GM19238 (cell line): ENCODE results near the gene SKIC2.
"Not testable (repeated sequence)": the region's sequence is repeated elsewhere in the genome, so short reads cannot be mapped to it uniquely, and the experiment has no call there.

Experiments used
- DNase-seq: peaks from one replicate; pipeline ENCODE4 v3.0.0; 2011; ENCODE audit warnings: low spot score; ENCODE audit not compliant: insufficient read length

SKIC2 gene

DNA sequence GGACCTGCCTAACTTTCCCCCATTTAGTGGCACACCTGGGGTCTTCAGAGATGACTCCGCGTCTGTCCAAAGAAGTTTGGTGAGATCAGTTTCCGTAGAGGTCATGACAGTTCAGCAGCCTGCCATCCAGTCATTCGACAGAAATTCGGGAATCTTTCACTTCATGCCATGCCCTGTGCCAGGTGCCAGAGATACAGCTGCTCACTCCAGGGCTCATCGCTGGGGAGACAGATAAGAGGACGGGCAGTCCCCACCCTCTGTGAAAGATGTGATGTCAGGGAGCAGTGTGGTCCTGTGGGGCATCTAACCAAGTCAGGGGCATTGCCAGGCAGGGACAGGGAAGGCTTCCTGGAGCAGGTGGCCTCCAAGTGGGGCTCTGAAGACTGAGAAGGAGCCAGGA lies 44.3 kb downstream of the SKIC2 start:
- DNase-seq = not testable (repeated sequence)

DNA sequence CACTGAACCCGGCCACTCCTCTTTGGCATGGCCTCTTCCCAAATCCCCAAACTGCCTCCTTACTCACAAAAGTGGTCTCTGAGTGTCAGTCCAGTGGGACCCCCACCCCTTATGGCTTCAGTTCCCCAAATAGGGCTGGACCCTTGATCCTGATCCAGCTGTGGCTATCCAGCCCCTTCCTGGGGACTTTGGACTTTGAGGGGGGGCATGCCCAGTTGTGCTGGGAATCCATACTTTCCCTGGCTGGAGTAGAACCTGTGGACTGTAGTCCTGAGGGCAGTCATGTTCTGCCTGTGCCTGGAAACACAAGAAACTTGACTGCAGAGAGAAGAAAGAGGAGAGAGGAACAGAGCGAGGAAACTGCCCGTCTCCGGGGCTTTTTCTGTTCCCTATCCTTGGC lies 45.4 kb downstream of the SKIC2 start:
- DNase-seq = not testable (repeated sequence)

DNA sequence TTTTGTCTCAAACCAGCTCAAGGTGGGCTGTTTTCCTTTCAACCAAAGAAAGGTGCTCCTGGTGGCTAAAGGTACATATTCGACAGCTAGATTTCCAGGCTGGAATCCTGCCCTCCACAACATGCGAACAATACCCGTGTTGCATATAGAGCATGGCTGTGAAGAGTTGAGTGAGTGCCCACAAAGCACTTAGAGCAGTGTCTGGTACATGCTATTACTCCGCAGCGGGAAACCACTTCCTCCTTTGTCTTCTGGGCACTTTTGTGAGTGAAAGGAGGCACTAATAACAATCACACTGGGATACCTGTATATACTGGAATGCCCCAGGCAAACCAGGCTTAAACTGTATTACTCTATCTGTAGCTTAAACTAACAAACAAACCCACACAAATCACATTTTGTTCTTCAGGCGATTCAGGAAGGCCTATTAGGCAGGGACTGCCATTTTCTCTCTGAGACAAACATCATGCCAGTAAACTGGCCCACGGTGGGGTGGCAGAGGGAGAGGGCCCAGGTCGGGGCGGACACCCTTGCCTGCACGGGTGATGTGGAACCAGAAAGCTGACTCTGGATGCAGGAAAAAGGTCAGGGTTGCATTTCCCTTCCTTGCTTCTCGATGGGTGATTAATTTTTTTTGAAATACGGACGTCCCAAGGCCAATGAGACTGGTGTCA lies 46.0 kb downstream of the SKIC2 start:
- peak; percentile 0 for DNase-seq

DNA sequence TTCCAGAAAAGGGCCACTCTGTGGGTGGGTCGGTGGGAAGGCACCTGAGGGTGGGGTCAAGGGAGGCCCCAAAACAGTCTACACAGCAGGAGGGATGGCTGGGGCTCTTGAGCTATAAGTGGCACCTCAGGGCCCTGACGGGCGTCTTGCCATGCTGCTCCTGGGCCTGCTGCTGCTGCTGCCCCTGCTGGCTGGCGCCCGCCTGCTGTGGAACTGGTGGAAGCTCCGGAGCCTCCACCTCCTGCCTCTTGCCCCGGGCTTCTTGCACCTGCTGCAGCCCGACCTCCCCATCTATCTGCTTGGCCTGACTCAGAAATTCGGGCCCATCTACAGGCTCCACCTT lies 46.5 kb downstream of the SKIC2 start:
- not testable (repeated sequence) for DNase-seq

DNA sequence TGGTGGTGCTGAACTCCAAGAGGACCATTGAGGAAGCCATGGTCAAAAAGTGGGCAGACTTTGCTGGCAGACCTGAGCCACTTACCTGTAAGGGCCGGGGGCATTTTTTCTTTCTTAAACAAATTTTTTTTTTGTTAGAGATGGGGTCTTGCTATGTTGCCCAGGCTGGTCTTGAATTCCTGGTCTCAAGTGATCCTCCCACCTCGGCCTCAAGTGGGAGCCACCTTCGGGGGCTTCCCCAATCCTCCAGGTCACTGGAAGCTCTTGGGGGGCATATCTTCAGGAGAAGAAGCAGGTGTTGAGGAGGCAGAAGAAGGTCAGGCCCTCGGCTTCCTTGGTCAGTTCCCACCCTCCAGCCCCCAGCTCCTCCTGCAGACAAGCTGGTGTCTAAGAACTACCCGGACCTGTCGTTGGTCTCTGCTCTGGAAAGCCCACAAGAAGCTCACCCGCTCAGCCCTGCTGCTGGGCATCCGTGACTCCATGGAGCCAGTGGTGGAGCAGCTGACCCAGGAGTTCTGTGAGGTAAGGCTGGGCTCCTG lies 47.1 kb downstream of the SKIC2 start:
- DNase-seq = not testable (repeated sequence)

DNA sequence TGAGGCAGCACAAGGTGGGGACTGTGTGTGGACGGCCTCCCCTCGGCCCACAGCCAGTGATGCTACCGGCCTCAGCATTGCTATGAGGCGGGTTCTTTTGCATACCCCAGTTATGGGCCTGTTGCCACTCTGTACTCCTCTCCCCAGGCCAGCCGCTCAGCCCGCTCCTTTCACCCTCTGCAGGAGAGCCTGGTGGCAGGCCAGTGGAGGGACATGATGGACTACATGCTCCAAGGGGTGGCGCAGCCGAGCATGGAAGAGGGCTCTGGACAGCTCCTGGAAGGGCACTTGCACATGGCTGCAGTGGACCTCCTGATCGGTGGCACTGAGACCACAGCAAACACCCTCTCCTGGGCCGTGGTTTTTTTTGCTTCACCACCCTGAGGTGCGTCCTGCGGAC lies 48.1 kb downstream of the SKIC2 start:
- DNase-seq = not testable (repeated sequence)

DNA sequence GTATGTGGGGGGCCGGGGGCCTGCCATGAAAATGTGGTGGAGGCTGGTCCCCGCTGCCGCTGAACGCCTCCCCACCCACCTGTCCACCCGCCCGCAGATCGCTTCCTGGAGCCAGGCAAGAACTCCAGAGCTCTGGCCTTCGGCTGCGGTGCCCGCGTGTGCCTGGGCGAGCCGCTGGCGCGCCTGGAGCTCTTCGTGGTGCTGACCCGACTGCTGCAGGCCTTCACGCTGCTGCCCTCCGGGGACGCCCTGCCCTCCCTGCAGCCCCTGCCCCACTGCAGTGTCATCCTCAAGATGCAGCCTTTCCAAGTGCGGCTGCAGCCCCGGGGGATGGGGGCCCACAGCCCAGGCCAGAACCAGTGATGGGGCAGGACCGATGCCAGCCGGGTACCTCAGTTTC lies 49.1 kb downstream of the SKIC2 start:
- DNase-seq = not testable (repeated sequence)

DNA sequence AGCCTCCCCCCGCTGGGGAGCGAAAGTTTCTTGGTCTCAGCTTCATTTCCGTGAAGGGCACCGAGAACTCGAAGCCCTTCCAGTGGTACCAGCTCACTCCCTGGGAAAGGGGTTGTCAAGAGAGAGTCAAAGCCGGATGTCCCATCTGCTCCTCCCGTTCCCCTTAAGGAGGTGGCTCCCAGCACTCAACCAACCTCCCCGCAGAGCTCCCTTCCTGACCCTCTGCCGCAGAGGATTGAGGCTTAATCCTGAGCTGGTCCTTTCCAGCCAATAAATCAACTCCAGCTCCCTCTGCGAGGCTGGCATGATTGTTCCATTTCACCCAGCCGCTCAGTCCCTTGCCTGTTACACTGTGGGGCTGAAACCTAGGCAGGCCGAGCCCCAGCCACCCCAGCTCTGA lies 49.6 kb downstream of the SKIC2 start:
- DNase-seq = not testable (repeated sequence)

DNA sequence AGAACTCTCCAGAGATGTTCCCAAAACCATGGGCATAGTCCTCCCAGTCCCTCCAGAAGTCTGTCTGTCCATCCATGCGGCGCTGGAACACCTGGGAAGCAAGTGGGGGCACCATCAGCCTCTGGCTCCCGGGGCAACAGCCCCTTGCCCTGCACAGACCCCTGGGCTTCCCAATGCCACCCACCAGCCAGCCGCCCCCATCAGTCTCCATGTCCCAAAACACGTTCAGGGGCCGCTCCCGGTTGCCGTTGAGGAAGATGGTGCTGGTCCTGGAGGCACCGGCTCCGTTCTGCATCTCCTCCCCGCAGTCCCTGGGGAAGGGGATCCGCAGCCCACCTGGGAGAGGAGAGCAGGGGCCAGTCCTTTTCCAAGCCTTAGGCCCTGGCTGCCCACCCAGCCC lies 50.6 kb downstream of the SKIC2 start:
- DNase-seq = not testable (repeated sequence)

DNA sequence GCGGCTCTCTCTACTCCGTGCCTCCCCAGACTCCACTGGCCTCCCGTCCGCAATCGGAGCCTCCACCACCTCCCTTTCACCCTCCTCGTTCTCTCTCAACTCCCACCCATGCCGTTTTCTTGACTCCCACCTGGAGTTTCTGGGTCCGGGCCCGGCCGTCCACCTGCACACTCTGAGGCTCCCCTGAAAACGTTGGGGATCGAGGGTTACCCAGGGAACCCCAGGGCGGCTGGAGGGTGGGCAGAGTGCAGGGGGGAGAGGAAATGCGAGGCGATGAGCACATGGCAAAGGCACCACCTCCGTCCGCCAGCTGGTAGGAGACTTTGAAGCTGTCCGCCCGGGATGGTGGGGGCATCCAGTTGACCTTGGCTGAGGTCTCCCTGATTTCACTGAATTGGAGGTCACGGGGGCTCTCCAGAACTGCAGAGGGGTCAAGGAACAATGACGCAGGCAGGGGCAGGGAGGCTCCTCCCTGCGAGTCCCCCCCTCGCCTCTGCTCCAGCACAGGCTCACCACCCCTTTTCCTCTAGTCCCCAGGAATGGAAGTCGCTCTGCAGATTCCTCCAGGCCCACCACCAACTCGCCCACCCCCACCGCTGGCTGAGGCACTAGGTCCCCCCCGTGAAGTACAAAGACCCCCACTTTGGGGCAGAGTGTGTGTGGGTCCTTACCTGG lies 52.0 kb downstream of the SKIC2 start:
- not testable (repeated sequence) for DNase-seq

DNA sequence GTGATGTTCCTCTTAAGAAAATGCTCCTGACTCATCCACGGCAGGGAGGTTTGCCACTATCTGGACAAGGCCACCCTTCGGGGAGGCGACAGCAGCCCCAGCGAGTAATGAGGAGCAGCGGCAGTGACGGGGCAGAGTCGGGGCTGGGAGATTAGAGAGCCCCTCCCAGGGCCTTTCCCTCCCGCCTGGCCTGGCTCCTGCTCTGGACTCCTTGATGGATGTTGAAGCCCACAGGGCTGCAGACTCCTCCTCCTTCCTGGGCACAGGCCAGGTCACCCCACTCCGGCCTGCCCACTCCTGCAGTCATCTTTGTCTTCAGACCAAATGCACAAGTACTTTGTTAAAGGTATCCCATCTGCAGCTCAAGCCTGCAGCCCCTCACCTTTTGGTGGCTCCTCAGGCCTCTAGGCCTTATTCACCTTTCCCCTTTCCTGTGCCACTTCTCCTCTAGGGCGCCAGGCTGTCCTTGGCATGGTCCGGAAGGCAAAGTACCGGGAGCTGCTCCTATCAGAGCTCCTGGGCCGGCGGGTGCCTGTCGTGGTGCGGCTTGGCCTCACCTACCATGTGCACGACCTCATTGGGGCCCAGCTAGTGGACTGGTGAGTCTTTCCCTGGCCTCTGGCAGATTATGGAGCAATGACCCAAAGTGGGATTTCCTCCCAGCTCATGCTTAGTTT lies 54.1 kb downstream of the SKIC2 start:
- DNase-seq = not testable (repeated sequence)

DNA sequence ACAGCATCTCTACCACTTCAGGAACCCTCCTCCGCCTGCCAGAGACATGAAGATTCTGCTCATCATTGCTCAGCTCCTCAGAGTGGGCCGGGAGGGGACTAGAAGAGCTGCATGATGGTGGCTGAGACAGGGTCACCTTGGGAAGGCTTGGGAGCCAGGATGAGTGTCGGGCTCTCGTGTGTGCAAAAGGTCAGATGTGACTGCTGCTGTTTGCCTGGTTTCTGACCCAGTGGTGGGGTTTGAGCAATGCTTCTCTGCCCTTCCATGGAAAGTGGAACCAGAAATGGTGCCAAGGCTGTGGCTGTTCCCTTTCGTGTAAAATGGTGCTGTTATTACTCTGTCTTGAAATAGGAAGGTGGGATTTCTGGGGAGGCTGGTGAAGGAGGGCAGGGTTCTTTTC lies 54.8 kb downstream of the SKIC2 start:
- not testable (repeated sequence) for DNase-seq

DNA sequence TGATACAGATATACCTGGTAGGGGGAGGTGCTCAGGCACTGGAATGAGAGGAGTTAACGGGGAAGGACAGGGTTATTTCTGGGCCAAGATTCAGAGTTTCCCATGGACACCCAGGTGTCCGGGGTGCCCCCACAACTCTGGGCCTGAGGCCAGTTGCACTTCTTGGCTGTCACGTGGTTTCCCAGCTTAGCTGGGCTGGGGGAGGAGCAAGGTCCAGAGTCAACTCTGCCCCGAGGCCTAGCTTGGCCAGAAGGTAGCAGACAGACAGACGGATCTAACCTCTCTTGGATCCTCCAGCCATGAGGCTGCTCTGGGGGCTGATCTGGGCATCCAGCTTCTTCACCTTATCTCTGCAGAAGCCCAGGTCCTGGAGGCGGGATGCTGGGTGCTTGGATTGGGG lies 55.6 kb downstream of the SKIC2 start, which contains the start of gene C4B:
TSS of gene C4B (plus strand) at position 249 of the 400 bp plus-strand sequence. CDS start at position 300, 51 bp downstream.
- DNase-seq = not testable (repeated sequence)
